PFSK-1 (cell line): ENCODE results near the gene HINT2.

Source experiments
- FOXP2 ChIP-seq: optimal IDR thresholded peaks from 2 replicates; pipeline ENCODE3; 2011; ENCODE audit warnings: borderline replicate concordance, control low read depth, inconsistent platforms; ENCODE audit not compliant: insufficient read depth; ENCODE audit errors: extremely low read length, extremely low read depth
- POLR2AphosphoS5 ChIP-seq: IDR thresholded peaks from 2 replicates; pipeline ENCODE4 v1.6.1; 2012; ENCODE audit warnings: low read depth, mild to moderate bottlenecking, control low read depth, low read length, moderate library complexity
- REST ChIP-seq, 2 experiments: IDR thresholded peaks; 2 replicates each; pipeline versions ENCODE4 v1.6.1 to v1.8.0; 2011 to 2012; ENCODE audit warnings: low read depth in 2 of 2, low read length in 2 of 2, control low read depth in 1 of 2, inconsistent platforms in 1 of 2, mild to moderate bottlenecking in 1 of 2, moderate library complexity in 1 of 2; ENCODE audit not compliant: insufficient read depth in 1 of 2
- SIN3A ChIP-seq: IDR thresholded peaks from 2 replicates; pipeline ENCODE4 v1.6.1; 2012; ENCODE audit warnings: mild to moderate bottlenecking, low read length, moderate library complexity, borderline replicate concordance; ENCODE audit not compliant: insufficient read depth
- TAF1 ChIP-seq: IDR thresholded peaks from 2 replicates; pipeline ENCODE4 v1.6.1; 2012; ENCODE audit warnings: low read length, control low read depth, borderline replicate concordance; ENCODE audit not compliant: insufficient read depth

HINT2 gene

GRCh38 chr9:35835216-35835632 is 20.4 kb upstream of the HINT2 start:
- TF ChIP-seq FOXP2, result no peak
- no peak for TF ChIP-seq SIN3A
- TF ChIP-seq TAF1, result no peak
- no peak for TF ChIP-seq REST (IDR thresholded peaks at IDR 0.05; ENCODE audit: insufficient read depth in 1 of 2, low read depth in 2 of 2, low read length in 2 of 2)

- TF ChIP-seq SIN3A (no peak), POLR2AphosphoS5 (no peak)
Observed at GRCh38 chr9:35834260-35835215, 19.7 kb upstream of the HINT2 start.

- TF ChIP-seq TAF1, result no peak
- no peak for TF ChIP-seq POLR2AphosphoS5
- TF ChIP-seq SIN3A, result no peak
- TF ChIP-seq FOXP2, result no peak
- no peak for TF ChIP-seq REST (IDR thresholded peaks at IDR 0.05; ENCODE audit: insufficient read depth in 1 of 2, low read depth in 2 of 2, low read length in 2 of 2)
Observed at GRCh38 chr9:35832814-35833213, 18.0 kb upstream of the HINT2 start.

GRCh38 chr9:35831040-35831439 is 16.2 kb upstream of the HINT2 start:
- TF ChIP-seq TAF1 (no peak), SIN3A (no peak), REST (IDR thresholded peaks at IDR 0.05; ENCODE audit: insufficient read depth in 1 of 2, low read depth in 2 of 2, low read length in 2 of 2) (no peak), FOXP2 (no peak), POLR2AphosphoS5 (no peak)

- TF ChIP-seq POLR2AphosphoS5 (no peak), FOXP2 (no peak), TAF1 (no peak), REST (IDR thresholded peaks at IDR 0.05; ENCODE audit: insufficient read depth in 1 of 2, low read depth in 2 of 2, low read length in 2 of 2) (no peak), SIN3A (no peak)
Observed at GRCh38 chr9:35829764-35830096, 14.9 kb upstream of the HINT2 start.
